Transverse colon (tissue), 4 donors: ENCODE measurements around the gene NOP53. TPM values are rescaled to one million over a fixed set of nuclear protein-coding genes. Genes with fewer than 3 reads are reported as not detected.

ENCODE experiments used
- DNase-seq: peaks from one replicate; pipeline ENCODE4 v3.0.0-alpha.2; 2019
- H3K27ac ChIP-seq, 4 donors: fragments of 200-600 bp; sonication (generic); 2 replicates each; pipeline ENCODE4 v1.5.1; 2016 to 2018; ENCODE audit warnings: inconsistent platforms in 4 of 4
- H3K27me3 ChIP-seq: fragments of 200-600 bp; sonication (generic); 2 replicates; pipeline ENCODE4 v1.5.1; 2017; ENCODE audit warnings: inconsistent platforms
- H3K36me3 ChIP-seq, 4 donors: fragments of 200-600 bp; sonication (generic); 2 replicates each; pipeline ENCODE4 v1.5.1; 2017 to 2019; ENCODE audit warnings: inconsistent platforms in 4 of 4
- H3K4me1 ChIP-seq, 4 donors: fragments of 200-600 bp; sonication (generic); 2 replicates each; pipeline ENCODE4 v1.5.1; 2017 to 2020; ENCODE audit warnings: inconsistent platforms in 4 of 4
- H3K4me3 ChIP-seq, 4 donors: fragments of 200-600 bp; sonication (generic); 1 replicate in 1 of 4; 2 replicates in 3 of 4; pipeline versions ENCODE4 v1.5.1 to v1.6.1; 2017 to 2019; ENCODE audit warnings: inconsistent platforms in 4 of 4
- H3K9me3 ChIP-seq, 2 donors: fragments of 200-600 bp; sonication (generic); 2 replicates each; pipeline ENCODE4 v1.5.1; 2017 to 2019; ENCODE audit warnings: inconsistent platforms in 2 of 2
- EP300 ChIP-seq: sonication (generic); formaldehyde crosslinking; IDR thresholded peaks from one replicate; pipeline ENCODE4 v1.6.1; 2017; ENCODE audit warnings: antibody characterized with exemption, low read depth
- POLR2A ChIP-seq: fragments of 450-650 bp; IDR thresholded peaks from one replicate; pipeline ENCODE4 v1.6.1; 2016; ENCODE audit warnings: antibody characterized with exemption, mild to moderate bottlenecking, moderate library complexity
- POLR2AphosphoS5 ChIP-seq, 3 donors: sonication (generic); formaldehyde crosslinking; IDR thresholded peaks; one replicate each; pipeline ENCODE4 v1.6.1; 2016; ENCODE audit warnings: antibody characterized with exemption in 3 of 3
- WGBS, 2 donors: methylation state at CpG; one replicate each; pipeline ENCODE4 v1.1.5; 2018; ENCODE audit warnings: low coverage in 1 of 2; 5-methylcytosine and 5-hydroxymethylcytosine counted together
- in situ Hi-C, 4 donors: fragments of 200-750 bp; cut with MboI; loops; one replicate each; pipeline versions ENCODE4 v1.15.0 to v1.15.1; 2017; ENCODE audit warnings: low sequenced_read_pairs in 3 of 4, low pct_ligation_motif_present in 1 of 4, low pct_unique_long_range_greater_than_20kb in 1 of 4
- intact Hi-C: fragments of 100-400 bp; cut with DNase I; formaldehyde crosslinking; loops from one replicate; pipeline ENCODE4 v1.15.1; 2023; ENCODE audit warnings: low total_unique reads
- total RNA-seq, 4 donors: library from RNA; depleted of rRNA; stranded (reverse); fragments of >200 nt; gene quantifications; one replicate each; pipeline ENCODE4 v1.1.0, GENCODE V29; 2016
- TF ChIP-seq, protein P1 (sequence below), 5 experiments: fragments of 200-600 bp in 3 of 5; fragments of 450-650 bp in 2 of 5; sonication (generic) in 3 of 5; IDR thresholded peaks; 1 replicate in 2 of 5; 2 replicates in 3 of 5; pipeline ENCODE4 v1.5.1; 2016 to 2017; ENCODE audit warnings: antibody characterized with exemption in 5 of 5, inconsistent platforms in 3 of 5, mild to moderate bottlenecking in 2 of 5, moderate library complexity in 1 of 5

Gene NOP53
- total RNA-seq, 4 donors from 2014 or later: 239 to 490 (median 364) TPM

DNA sequence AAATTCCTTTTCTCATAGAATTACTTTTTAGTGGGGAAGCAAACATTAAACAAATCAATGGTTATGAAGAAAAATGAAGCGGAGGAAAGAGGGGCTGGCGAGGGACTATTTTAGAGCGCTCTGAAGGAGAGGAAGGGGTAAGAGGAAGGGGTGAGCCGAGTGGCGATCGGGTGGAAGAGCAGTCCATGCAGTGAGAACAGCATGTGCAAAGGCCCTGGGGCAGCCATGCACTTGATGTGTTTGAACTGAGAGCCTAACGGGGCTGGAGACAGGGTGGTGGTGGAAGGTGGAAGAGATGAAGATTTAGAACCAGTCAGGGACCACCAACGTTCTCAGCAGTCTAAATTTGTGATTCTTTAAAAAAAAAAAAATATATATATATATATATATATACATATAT, 14.4 kb upstream of the NOP53 start:
- intact Hi-C loops (no loop called here), in situ Hi-C loops (no loop called here)
- 83 to 93% methylated on average over 7 to 8 of the region's 8 CpGs for WGBS, 2 donors
- Histone ChIP-seq H3K4me1 (peaks cover 18 to 31% (median 19%) of the 10 kb centered on the region in 4 donors), H3K27me3 (peaks cover 21% of the 10 kb centered on the region), H3K36me3 (peaks cover 0 to 3% (median 0%) of the 10 kb centered on the region in 4 donors), H3K4me3 (no peak overlapping the region), H3K27ac (peak overlapping the region in 3 of 4 donors; percentile 72 to 90 (median 79)), H3K9me3 (no peaks in the 10 kb centered on the region)
- DNase-seq: no peak
- TF ChIP-seq, protein P1, sequence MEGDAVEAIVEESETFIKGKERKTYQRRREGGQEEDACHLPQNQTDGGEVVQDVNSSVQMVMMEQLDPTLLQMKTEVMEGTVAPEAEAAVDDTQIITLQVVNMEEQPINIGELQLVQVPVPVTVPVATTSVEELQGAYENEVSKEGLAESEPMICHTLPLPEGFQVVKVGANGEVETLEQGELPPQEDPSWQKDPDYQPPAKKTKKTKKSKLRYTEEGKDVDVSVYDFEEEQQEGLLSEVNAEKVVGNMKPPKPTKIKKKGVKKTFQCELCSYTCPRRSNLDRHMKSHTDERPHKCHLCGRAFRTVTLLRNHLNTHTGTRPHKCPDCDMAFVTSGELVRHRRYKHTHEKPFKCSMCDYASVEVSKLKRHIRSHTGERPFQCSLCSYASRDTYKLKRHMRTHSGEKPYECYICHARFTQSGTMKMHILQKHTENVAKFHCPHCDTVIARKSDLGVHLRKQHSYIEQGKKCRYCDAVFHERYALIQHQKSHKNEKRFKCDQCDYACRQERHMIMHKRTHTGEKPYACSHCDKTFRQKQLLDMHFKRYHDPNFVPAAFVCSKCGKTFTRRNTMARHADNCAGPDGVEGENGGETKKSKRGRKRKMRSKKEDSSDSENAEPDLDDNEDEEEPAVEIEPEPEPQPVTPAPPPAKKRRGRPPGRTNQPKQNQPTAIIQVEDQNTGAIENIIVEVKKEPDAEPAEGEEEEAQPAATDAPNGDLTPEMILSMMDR (IDR thresholded peaks at IDR 0.05): no peak
- TF ChIP-seq POLR2AphosphoS5 (IDR thresholded peaks at IDR 0.05): no peak

DNA sequence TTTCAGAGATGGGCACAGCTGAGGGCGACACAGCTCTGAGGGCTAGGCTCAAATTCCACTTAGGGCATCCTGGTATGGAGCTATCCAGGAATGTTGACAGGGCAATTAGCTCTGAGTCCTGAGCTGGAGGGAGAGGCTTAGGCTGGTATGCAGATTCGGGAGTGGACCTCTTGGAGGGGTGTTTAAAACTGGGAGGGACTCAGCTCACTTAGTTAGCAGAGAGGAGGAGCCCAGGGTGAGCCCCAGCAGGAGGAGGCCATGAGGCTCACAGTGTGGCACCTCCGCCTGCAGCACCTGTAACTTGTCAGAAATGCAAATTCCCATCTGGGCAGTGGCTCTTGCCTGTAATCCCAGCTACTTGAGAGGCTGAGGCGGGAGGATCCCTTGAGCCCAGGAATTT, 10.2 kb upstream of the NOP53 start:
- Histone ChIP-seq H3K4me1 (peaks cover 0 to 3% (median 1%) of the 10 kb centered on the region in 4 donors), H3K27ac (peak overlapping the region in 1 of 4 donors; percentile 12), H3K4me3 (no peak overlapping the region), H3K36me3 (peaks cover 0 to 5% (median 0%) of the 10 kb centered on the region in 4 donors), H3K9me3 (no peaks in the 10 kb centered on the region), H3K27me3 (peaks cover 7% of the 10 kb centered on the region)
- 63 to 67% methylated on average over 1 to 4 of the region's 4 CpGs for WGBS, 2 donors
- intact Hi-C loops (no loop called here), in situ Hi-C loops (no loop called here)
- TF ChIP-seq EP300 (no peak), POLR2A (no peak), POLR2AphosphoS5 (IDR thresholded peaks at IDR 0.05) (no peak)
- TF ChIP-seq, protein P1 (IDR thresholded peaks at IDR 0.05): no peak
- no peak for DNase-seq

DNA sequence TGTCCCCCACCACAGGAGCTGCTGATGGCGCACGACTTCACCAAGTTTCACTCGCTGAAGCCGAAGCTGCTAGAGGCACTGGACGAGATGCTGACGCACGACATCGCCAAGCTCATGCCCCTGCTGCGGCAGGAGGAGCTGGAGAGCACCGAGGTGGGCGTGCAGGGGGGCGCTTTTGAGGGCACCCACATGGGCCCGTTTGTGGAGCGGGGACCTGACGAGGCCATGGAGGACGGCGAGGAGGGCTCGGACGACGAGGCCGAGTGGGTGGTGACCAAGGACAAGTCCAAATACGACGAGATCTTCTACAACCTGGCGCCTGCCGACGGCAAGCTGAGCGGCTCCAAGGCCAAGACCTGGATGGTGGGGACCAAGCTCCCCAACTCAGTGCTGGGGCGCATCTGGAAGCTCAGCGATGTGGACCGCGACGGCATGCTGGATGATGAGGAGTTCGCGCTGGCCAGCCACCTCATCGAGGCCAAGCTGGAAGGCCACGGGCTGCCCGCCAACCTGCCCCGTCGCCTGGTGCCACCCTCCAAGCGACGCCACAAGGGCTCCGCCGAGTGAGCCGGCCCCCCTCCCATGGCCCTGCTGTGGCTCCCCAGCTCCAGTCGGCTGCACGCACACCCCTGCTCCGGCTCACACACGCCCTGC, 4.4 kb upstream of the NOP53 start:
- Histone ChIP-seq H3K4me3 (no peak overlapping the region), H3K9me3 (no peaks in the 10 kb centered on the region), H3K36me3 (peaks cover 0 to 5% (median 0%) of the 10 kb centered on the region in 4 donors), H3K4me1 (peaks cover 13 to 28% (median 24%) of the 10 kb centered on the region in 4 donors), H3K27ac (peak overlapping the region in 2 of 4 donors; percentile 96 to 98), H3K27me3 (no peaks in the 10 kb centered on the region)
- no peak for DNase-seq
- TF ChIP-seq EP300: no peak
- TF ChIP-seq POLR2AphosphoS5 (IDR thresholded peaks at IDR 0.05): no peak
- no peak for TF ChIP-seq POLR2A
- TF ChIP-seq, protein P1 (IDR thresholded peaks at IDR 0.05): no peak
- in situ Hi-C loops (no loop called here), intact Hi-C loops (no loop called here)
- WGBS, 2 donors: 85 to 88% methylated on average over 4 to 47 of the region's 48 CpGs

DNA sequence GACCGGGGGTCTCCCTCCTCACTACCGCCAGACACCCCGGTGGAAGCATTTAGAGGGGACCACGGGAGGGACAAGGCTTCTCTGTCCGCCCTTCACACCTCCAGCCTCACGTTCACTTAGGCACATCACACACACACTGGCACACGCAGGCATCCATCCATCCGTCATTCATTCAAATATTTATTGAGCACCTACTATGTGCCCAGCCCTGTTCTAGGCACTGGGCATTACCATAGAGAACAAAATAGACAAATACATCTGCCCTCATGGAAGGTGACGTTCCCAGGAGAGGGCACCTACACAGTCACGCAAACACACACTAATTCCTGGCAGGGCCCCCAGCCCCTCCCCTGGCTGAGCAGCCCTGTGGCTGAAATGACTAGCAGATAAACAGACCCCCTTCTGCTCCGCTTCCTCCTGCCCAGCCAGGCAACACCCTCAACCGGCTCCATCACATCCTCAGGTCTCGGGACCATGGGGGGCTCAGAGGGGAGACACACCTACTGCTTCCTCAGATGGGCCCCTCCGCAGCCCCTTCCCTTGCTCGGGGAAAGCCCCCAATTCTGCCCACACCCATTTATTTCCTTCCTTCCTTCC, 3.7 kb upstream of the NOP53 start:
- intact Hi-C loops (loop anchor here (2.0 kb wide), 1 partner anchor 29 kb away; the partner anchor contains the start of gene EHD2), in situ Hi-C loops (no loop called here)
- H3K9me3 ChIP-seq: no peaks in the 10 kb centered on the region
- peak overlapping the region; percentile 95 to 98 (median 96) for H3K27ac ChIP-seq
- peaks cover 0 to under 1% (median 0%) of the 10 kb centered on the region in 4 donors for H3K36me3 ChIP-seq
- H3K4me1 ChIP-seq: peaks cover 19 to 35% (median 31%) of the 10 kb centered on the region in 4 donors
- WGBS, 2 donors: 73 to 80% methylated on average over 2 to 15 of the region's 15 CpGs
- no peak for DNase-seq
- no peaks in the 10 kb centered on the region for H3K27me3 ChIP-seq
- no peak overlapping the region for H3K4me3 ChIP-seq
- TF ChIP-seq, protein P1 (IDR thresholded peaks at IDR 0.05): no peak
- TF ChIP-seq POLR2A (no peak), POLR2AphosphoS5 (IDR thresholded peaks at IDR 0.05) (no peak), EP300 (no peak)
